Tibial artery (tissue), 4 donors: ENCODE results near the gene ADAMTS3.

Source experiments
- DNase-seq, 2 donors: peaks; one replicate each; pipeline ENCODE4 v3.0.0-alpha.2; 2019
- H3K27ac ChIP-seq, 2 donors: fragments of 200-600 bp; sonication (generic) in 1 of 2; 1 replicate in 1 of 2; 2 replicates in 1 of 2; pipeline ENCODE4 v1.5.1; 2018 to 2019; ENCODE audit warnings: mild to moderate bottlenecking in 1 of 2
- H3K27me3 ChIP-seq, 2 donors: fragments of 200-600 bp; sonication (generic) in 1 of 2; one replicate each; pipeline versions ENCODE4 v1.5.1 to v1.6.0; 2016 to 2019
- H3K36me3 ChIP-seq, 3 donors: fragments of 200-600 bp; sonication (generic) in 2 of 3; one replicate each; pipeline ENCODE4 v1.5.1; 2016 to 2019; ENCODE audit warnings: mild to moderate bottlenecking in 2 of 3
- H3K4me1 ChIP-seq, 4 donors: fragments of 200-600 bp; sonication (generic) in 2 of 4; 1 replicate in 3 of 4; 2 replicates in 1 of 4; pipeline ENCODE4 v1.5.1; 2016 to 2019
- H3K4me3 ChIP-seq, 2 donors: fragments of 200-600 bp; sonication (generic) in 1 of 2; 1 replicate in 1 of 2; 2 replicates in 1 of 2; pipeline ENCODE4 v1.5.1; 2018 to 2019; ENCODE audit warnings: mild to moderate bottlenecking in 2 of 2
- H3K9me3 ChIP-seq, 3 donors: fragments of 200-600 bp; sonication (generic) in 1 of 3; one replicate each; pipeline ENCODE4 v1.5.1; 2016 to 2019
- intact Hi-C: fragments of 100-400 bp; cut with DNase I; formaldehyde crosslinking; loops from one replicate; pipeline ENCODE4 v1.15.0; 2023; ENCODE audit warnings: low total_unique reads
- TF ChIP-seq, protein P1 (sequence below), 2 experiments: fragments of 200-600 bp in 1 of 2; fragments of 450-650 bp in 1 of 2; IDR thresholded peaks; one replicate each; pipeline ENCODE4 v1.5.1; 2017 to 2019; ENCODE audit warnings: antibody characterized with exemption in 2 of 2, mild to moderate bottlenecking in 1 of 2, moderate library complexity in 1 of 2

Gene ADAMTS3

DNA sequence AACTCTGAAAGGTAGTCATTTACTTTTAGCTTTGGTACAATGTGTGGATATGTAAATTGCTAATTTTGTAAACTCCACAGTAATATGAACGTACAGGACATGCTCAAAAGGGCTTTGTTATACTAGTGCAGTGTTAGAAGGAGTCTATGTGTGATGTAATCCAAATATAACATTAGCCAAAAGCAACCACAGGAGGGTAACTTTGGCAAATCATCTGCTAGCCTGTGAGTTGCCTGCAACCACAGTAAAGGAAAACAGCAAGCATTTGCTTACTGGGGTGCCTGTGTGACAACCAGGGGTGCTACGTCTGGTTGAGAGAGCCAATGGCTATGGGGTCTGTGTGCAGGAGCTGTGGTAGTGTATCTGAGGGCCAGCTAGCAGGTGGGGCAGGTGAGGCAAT is 245.8 kb downstream of the ADAMTS3 start:
- H3K27ac ChIP-seq, result no peak overlapping the region
- no peaks in the 10 kb centered on the region for H3K9me3 ChIP-seq
- peaks cover 0 to 19% (median 11%) of the 10 kb centered on the region in 4 donors for H3K4me1 ChIP-seq
- H3K27me3 ChIP-seq, result no peaks in the 10 kb centered on the region
- H3K4me3 ChIP-seq, result no peak overlapping the region
- intact Hi-C loops, result no loop called here
- H3K36me3 ChIP-seq, result no peaks in the 10 kb centered on the region
- DNase-seq, result no peak
- TF ChIP-seq, protein P1, sequence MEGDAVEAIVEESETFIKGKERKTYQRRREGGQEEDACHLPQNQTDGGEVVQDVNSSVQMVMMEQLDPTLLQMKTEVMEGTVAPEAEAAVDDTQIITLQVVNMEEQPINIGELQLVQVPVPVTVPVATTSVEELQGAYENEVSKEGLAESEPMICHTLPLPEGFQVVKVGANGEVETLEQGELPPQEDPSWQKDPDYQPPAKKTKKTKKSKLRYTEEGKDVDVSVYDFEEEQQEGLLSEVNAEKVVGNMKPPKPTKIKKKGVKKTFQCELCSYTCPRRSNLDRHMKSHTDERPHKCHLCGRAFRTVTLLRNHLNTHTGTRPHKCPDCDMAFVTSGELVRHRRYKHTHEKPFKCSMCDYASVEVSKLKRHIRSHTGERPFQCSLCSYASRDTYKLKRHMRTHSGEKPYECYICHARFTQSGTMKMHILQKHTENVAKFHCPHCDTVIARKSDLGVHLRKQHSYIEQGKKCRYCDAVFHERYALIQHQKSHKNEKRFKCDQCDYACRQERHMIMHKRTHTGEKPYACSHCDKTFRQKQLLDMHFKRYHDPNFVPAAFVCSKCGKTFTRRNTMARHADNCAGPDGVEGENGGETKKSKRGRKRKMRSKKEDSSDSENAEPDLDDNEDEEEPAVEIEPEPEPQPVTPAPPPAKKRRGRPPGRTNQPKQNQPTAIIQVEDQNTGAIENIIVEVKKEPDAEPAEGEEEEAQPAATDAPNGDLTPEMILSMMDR (IDR thresholded peaks at IDR 0.05), result no peak

DNA sequence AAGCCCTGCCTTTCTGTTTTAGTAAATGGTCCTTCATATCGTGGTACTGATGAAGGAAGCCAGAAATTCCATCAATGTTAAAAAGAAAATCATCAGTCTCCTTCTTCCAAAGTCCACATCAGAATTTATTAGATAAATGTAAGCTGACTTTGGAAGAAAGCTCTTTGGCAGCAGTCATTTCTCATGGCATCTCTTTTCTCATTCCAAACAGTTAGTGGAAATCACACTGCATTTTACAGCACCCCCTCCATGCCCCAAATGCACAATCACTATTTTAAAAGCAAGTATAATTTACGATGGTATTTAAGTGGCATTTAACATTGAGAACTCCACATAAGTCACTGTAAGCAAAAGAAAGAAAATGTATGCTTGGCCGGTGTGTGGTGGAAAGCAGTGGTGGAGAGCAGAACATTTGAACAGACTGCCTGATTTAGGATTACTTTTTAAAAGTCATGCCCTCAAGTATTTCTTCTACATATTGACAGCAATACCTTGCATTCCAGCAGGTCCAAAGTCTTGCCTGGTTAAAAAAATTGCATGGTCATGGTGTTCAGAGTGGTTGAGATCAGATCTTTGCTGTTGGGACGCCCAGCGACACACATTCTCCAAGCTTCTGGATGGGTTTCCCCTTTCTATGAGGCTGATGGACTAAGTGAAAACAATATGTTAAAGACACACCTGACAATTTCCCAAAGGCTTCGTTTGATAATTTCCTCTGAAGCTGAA is 248.6 kb downstream of the ADAMTS3 start:
- no peak overlapping the region for H3K27ac ChIP-seq
- H3K36me3 ChIP-seq, result no peaks in the 10 kb centered on the region
- peaks cover 0 to 19% (median 11%) of the 10 kb centered on the region in 4 donors for H3K4me1 ChIP-seq
- TF ChIP-seq, protein P1 (IDR thresholded peaks at IDR 0.05), result no peak
- no peak for DNase-seq
- H3K27me3 ChIP-seq, result no peaks in the 10 kb centered on the region
- H3K4me3 ChIP-seq, result no peak overlapping the region
- no peaks in the 10 kb centered on the region for H3K9me3 ChIP-seq
- intact Hi-C loops, result no loop called here

DNA sequence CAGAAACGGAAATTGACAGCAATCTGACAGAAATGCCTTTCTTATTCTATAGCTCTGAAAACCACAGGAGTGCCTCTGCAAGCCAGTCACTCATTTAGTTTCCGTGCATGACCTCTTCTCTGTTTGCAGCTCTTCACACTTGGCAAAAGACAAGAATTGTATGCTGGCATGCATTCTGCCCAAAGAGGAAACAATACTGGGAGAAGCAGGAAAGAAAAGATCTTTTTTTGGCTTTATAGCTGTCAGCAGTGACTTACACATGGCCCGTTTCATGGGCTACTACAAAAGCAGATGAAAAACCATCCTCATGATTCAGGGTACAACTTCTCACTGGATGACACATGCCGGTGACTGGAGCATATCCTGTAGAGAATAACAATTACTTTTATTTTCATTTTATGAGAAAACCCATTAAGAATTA is 249.4 kb downstream of the ADAMTS3 start:
- Histone ChIP-seq H3K9me3 (no peaks in the 10 kb centered on the region), H3K4me1 (peaks cover 0 to 26% (median 12%) of the 10 kb centered on the region in 4 donors), H3K27me3 (no peaks in the 10 kb centered on the region), H3K27ac (no peak overlapping the region), H3K4me3 (no peak overlapping the region), H3K36me3 (no peaks in the 10 kb centered on the region)
- DNase-seq, result no peak
- TF ChIP-seq, protein P1 (IDR thresholded peaks at IDR 0.05), result no peak
- intact Hi-C loops, result no loop called here

DNA sequence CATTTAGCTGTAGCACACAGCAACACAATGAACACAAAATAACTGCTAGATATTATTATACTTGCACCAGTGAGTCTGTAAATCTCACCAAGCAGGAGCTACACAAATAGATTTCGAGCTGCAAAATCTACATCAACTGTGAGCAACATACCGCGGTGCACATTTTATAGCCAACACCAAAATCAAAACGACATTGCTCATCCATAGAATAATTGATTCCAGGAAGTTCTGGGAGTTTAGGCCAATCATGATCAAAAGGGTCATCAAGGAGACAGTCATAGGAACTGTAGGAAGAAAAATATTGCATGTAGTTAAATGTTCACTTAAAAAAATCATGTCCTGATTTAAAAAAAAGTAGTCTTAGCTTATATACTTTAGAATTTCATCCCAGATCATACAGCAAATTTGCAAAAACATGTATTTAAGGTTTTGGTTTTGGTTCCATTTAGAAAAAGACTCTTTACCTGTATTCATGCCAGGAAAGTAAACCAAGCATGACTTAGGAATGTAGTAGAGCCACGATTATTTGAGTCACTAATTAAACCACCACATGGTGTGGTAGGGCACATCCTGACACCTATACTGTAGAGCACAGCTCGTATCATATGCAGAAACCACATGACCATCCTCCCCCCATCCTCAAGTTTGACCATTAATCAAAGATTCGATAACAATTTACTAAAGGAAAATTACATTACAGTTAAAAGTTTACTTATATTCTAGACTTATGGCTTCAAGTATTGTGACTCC is 250.4 kb downstream of the ADAMTS3 start:
- TF ChIP-seq, protein P1 (IDR thresholded peaks at IDR 0.05), result no peak
- Histone ChIP-seq H3K4me1 (peaks cover 0 to 37% (median 17%) of the 10 kb centered on the region in 4 donors), H3K36me3 (no peaks in the 10 kb centered on the region), H3K9me3 (no peaks in the 10 kb centered on the region), H3K4me3 (no peak overlapping the region), H3K27ac (no peak overlapping the region), H3K27me3 (no peaks in the 10 kb centered on the region)
- no peak for DNase-seq
- intact Hi-C loops, result no loop called here

DNA sequence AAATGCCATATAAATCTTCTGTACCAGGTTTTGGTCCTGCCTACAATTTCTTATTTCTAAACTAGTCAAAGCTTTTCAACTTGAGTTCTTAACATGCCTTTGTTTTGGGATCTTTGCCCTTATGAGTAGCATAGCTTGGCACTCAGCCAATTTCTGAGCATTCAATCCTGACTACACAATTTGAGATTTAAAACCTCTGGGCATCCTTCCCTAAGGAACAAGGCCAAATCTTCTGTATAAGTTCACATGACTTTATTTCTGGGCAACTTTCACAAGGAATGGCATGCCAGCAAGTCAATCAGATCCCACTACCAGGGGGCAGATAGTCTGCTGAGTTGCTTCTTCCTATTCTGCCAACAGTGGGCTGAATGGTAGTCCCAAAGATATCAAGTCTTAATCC is 254.2 kb downstream of the ADAMTS3 start:
- Histone ChIP-seq H3K36me3 (no peaks in the 10 kb centered on the region), H3K27ac (no peak overlapping the region), H3K4me3 (no peak overlapping the region), H3K27me3 (no peaks in the 10 kb centered on the region), H3K9me3 (no peaks in the 10 kb centered on the region), H3K4me1 (peaks cover 0 to 54% (median 35%) of the 10 kb centered on the region in 4 donors)
- DNase-seq, result no peak
- intact Hi-C loops, result no loop called here
- TF ChIP-seq, protein P1 (IDR thresholded peaks at IDR 0.05), result no peak
